ENCODE data around the gene TOM1L2. TPM values are rescaled to one million over a fixed set of nuclear protein-coding genes. Genes with fewer than 3 reads are reported as not detected.

TOM1L2 gene
- total RNA-seq, 1 donor from 2014 or later, result 16.3 TPM

DNA sequence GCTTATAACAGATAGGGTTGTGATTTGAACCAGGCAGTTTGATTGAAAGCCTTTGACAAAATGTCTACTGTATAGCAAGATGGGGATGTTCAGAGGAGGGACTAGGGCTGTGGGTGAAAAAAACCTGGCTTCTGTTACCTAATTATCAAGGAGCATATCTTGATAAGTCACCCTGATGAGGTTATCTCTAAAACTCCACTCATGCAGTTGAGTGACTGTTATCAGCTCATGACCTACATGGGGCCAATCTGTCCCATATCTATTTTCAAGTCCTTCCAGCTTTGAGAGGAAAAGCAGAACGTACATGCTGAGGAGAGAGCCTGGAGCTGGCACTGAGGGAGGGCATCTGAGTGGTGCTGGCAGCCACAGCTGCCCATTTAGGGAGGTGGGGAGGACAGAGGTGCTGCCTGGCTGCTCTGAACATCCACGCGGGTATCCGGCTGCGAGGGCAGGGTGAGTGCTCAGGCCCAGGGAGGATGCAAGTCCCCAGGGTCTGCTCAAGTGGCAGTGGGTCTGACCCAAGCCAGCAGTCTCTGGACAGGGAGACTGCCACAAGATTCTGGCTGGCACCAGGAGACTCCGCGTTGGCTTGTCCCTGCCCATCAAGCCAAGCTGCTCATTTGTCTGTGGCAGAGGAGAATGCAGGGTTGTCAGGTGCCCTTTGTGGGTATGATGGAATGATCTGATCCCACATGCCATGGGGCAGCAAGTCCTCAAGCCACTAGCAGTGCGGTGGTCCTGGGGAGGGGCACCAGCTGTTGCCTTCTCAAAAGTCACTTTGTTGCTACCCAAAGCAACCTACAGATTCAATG, 37.6 kb upstream of the TOM1L2 start:
- TF ChIP-seq, protein P1, sequence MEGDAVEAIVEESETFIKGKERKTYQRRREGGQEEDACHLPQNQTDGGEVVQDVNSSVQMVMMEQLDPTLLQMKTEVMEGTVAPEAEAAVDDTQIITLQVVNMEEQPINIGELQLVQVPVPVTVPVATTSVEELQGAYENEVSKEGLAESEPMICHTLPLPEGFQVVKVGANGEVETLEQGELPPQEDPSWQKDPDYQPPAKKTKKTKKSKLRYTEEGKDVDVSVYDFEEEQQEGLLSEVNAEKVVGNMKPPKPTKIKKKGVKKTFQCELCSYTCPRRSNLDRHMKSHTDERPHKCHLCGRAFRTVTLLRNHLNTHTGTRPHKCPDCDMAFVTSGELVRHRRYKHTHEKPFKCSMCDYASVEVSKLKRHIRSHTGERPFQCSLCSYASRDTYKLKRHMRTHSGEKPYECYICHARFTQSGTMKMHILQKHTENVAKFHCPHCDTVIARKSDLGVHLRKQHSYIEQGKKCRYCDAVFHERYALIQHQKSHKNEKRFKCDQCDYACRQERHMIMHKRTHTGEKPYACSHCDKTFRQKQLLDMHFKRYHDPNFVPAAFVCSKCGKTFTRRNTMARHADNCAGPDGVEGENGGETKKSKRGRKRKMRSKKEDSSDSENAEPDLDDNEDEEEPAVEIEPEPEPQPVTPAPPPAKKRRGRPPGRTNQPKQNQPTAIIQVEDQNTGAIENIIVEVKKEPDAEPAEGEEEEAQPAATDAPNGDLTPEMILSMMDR (IDR thresholded peaks at IDR 0.05; ENCODE audit: insufficient read depth, low read length, poor library complexity, severe bottlenecking), result no peak
- H3K27me3 ChIP-seq (ENCODE audit: control insufficient read depth, insufficient read depth, low read length), result no peaks in the 10 kb centered on the region
- peaks cover 1% of the 10 kb centered on the region for H3K36me3 ChIP-seq (ENCODE audit: control insufficient read depth, insufficient read depth, low read length)
- no peak overlapping the region for H3K4me3 ChIP-seq (ENCODE audit: low read depth, low read length)
- no peak for DNase-seq (ENCODE audit: low read depth)

DNA sequence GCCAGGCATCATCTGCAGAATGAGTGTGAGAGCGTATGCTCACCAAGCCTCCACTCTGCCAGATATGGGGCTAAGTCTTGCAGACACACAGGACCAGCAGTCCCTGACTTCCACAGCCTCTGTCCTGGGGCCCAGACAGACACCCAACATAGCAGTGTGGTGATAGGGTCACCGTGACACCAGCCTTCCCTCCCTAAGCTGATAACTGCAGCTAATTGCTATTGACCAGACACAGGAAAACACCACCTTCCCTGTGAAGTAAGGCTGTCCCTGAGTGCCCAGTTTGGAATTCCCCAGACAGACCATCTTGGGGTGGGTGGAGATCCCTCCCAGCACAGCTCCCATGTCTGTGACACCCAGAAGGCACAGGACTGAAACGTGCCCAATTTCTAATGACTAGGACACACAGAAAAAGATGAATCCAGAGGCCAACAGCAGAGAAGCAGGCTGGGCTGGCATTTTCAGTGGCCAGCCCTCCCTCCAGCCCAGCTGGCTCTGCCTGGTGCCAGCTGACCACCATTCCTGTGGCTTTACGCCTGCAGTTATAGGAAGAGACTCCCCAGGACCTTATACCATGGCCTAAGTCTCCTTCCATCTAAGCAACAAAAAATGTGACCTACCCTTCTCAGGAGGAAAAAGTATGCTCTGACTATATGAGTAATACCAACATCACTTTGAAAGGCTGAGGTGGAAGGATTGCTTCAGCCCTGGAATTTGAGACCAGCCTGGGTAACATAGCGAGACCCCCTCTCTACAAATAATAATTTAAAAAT, 36.5 kb upstream of the TOM1L2 start:
- Histone ChIP-seq H3K4me3 (ENCODE audit: low read depth, low read length) (no peak overlapping the region), H3K36me3 (ENCODE audit: control insufficient read depth, insufficient read depth, low read length) (peaks cover 1% of the 10 kb centered on the region), H3K27me3 (ENCODE audit: control insufficient read depth, insufficient read depth, low read length) (no peaks in the 10 kb centered on the region)
- TF ChIP-seq, protein P1 (IDR thresholded peaks at IDR 0.05; ENCODE audit: insufficient read depth, low read length, poor library complexity, severe bottlenecking), result no peak
- DNase-seq (ENCODE audit: low read depth), result no peak

GRCh38 chr17:18006495-18007239, 34.5 kb upstream of the TOM1L2 start:
- H3K36me3 ChIP-seq (ENCODE audit: control insufficient read depth, insufficient read depth, low read length), result peaks cover 1% of the 10 kb centered on the region
- TF ChIP-seq, protein P1 (IDR thresholded peaks at IDR 0.05; ENCODE audit: insufficient read depth, low read length, poor library complexity, severe bottlenecking), result no peak
- DNase-seq (ENCODE audit: low read depth), result no peak
- H3K27me3 ChIP-seq (ENCODE audit: control insufficient read depth, insufficient read depth, low read length), result no peaks in the 10 kb centered on the region
- no peak overlapping the region for H3K4me3 ChIP-seq (ENCODE audit: low read depth, low read length)

DNA sequence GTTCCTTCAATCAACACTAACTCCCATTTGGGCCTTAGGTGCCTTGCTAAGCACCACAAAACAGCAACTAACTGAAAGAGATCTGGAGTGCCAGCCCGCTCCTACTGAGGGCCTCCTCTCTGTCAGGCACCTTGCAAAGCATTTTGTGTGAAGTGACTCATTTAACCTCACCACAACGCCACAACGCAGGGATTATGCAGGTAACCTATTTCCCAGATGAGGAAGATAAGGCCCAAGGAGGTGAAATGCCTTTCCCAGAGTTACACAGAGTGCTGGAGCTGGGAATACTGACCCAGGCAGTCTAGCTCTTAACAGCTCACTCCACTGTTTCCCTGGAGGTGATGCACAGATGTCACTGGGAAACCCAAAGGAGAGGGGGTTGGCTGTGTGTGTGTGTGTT, 33.3 kb upstream of the TOM1L2 start:
- TF ChIP-seq, protein P1 (IDR thresholded peaks at IDR 0.05; ENCODE audit: insufficient read depth, low read length, poor library complexity, severe bottlenecking), result no peak
- Histone ChIP-seq H3K4me3 (ENCODE audit: low read depth, low read length) (no peak overlapping the region), H3K36me3 (ENCODE audit: control insufficient read depth, insufficient read depth, low read length) (no peaks in the 10 kb centered on the region), H3K27me3 (ENCODE audit: control insufficient read depth, insufficient read depth, low read length) (no peaks in the 10 kb centered on the region)
- no peak for DNase-seq (ENCODE audit: low read depth)

GRCh38 chr17:18004884-18005305, 32.7 kb upstream of the TOM1L2 start:
- DNase-seq (ENCODE audit: low read depth), result no peak
- no peaks in the 10 kb centered on the region for H3K27me3 ChIP-seq (ENCODE audit: control insufficient read depth, insufficient read depth, low read length)
- H3K4me3 ChIP-seq (ENCODE audit: low read depth, low read length), result no peak overlapping the region
- TF ChIP-seq, protein P1 (IDR thresholded peaks at IDR 0.05; ENCODE audit: insufficient read depth, low read length, poor library complexity, severe bottlenecking), result peak; percentile 60
- no peaks in the 10 kb centered on the region for H3K36me3 ChIP-seq (ENCODE audit: control insufficient read depth, insufficient read depth, low read length)

Data from kidney epithelial cell (primary cell).